ENCODE results near the gene ZNF571.

The ZNF571 gene

GRCh38 chr19:37594304-37594981 is at the start of gene ZNF571, which contains the start of gene ZNF540:
Gene ZNF571, minus strand, starts transcription at chr19:37594792. Its CDS starts 8,116 bp downstream, at chr19:37586676.
Gene ZNF540, plus strand, starts transcription at chr19:37594876. Its CDS starts 3,572 bp downstream, at chr19:37598448.
- peak; percentile 85 for DNase-seq (ENCODE audit: low read depth)

DNA sequence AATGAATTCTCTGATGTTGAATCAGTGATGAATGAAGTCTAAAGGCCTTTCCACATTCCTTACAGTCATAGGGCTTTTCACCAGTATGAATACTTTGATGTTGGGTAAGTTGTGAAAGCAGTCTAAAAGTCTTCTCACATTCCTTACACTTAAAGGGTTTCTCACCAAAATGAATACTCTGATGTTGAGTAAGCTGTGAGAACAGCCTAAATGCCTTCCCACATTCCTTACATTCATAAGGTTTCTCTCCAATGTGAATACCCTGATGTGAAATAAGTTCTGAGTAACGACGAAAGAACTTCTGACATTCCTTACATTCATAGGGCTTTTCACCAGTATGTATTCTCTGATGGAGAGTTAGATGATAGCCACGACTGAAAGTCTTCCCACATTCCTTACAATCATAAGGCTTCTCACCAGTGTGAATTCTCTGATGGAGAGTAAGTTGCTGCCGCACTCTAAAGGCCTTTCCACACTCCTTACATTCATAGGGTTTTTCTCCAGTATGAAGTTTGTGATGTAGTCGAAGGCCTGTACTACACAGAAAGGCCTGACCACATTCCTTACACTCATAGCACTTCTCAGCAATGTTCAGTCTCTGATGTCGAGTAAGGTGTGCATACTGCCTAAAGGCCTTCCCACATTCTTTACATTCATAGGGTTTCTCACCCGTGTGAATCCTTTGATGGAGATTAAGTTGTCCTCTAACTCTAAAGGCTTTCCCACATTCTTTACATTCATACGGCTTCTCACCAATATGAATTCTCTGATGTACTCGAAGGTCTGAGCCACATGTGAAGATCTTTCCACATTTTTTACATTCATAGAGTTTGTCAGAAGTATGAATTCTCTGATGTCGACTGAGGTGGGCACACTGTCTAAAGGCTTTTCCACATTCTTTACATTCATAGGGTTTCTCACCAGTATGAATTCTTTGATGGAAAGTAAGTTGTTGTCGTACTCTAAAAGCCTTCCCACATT is 40.8 kb upstream of the ZNF571 start:
- DNase-seq (ENCODE audit: low read depth): no peak

GRCh38 chr19:37594982-37595382 is 390 bp upstream of the ZNF571 start:
- peak; percentile 36 for DNase-seq (ENCODE audit: low read depth)

DNA sequence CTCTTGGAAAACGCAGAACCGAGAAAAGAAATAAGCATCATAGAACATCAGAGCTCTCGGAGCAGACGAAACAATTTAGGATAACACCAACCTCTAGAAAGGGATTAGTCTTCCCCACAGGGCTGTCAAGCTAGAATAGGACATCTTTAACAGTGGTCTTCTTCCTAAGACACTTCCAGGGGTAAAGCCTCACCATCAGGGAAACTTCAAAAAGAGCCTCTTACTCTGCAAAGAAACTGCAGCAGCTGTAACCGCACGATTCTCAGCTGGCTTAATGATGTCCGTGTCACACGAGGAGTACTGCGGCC is 642 bp downstream of the ZNF571 start:
- no peak for DNase-seq (ENCODE audit: low read depth)

- no peak for DNase-seq (ENCODE audit: low read depth)
These were observed 11.3 kb downstream of the ZNF571 start for GRCh38 chr19:37583340-37583739.

DNA sequence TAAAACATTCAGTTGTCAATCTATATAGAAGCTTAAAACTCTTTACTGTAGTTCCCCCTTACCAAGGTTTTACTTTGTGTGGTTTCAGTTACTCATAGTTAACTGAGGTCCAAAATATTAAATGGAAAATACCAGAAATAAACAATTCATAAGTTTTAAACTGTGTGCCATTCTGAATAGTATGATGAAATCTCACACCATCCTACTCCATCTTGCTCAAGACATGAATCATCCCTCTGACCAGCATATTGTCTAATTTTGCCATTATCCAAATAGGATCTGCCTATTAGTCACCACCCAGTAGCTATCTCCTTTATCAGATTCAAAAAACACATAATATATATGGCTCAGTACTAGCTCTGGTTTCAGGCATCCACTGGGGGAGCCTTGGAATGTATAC is 22.4 kb downstream of the ZNF571 start:
- DNase-seq (ENCODE audit: low read depth): no peak

DNA sequence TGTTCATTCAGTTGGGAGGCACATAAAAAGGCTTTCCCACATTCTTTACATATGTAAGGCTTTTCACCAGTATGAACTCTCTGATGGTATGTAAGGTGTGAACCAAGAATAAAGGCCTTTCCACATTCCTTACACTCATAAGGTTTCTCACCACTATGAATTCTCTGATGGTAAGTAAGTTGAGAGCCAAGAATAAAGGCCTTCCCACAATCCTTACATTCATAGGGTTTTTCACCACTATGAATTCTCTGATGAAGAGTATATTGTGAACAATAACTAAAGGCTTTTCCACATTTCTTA is 29.3 kb downstream of the ZNF571 start:
- no peak for DNase-seq (ENCODE audit: low read depth)

DNA sequence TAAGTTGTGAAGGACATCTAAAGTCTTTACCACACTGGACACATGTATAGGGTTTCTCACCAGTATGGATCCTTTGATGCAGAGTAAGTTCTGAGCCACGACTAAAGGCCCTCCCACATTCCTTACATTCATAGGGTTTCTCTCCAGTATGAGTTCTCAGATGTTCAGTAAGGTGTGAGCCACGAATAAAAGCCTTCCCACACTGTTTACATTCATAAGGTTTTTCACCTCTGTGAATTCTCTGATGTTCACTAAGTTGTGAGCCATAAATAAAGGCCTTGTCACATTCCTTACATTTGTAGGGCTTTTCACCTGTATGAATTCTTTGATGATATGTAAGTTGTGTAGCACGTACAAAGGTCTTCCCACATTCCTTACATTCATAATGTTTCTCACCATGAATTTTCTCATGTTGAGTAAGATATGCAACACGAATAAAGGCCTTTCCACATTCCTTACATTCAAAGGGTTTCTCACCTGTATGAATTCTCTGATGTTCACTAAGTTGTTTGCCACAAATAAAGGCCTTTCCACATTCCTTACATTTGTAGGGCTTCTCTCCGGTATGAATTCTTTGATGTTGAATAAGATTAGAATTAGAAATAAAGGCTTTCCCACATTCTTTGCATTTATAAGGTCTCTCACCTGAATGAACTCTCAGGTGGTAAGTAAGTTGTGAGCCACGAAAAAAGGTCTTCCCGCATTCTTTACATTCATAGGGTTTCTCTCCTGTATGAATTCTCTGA is 29.8 kb downstream of the ZNF571 start:
- no peak for DNase-seq (ENCODE audit: low read depth)

DNA sequence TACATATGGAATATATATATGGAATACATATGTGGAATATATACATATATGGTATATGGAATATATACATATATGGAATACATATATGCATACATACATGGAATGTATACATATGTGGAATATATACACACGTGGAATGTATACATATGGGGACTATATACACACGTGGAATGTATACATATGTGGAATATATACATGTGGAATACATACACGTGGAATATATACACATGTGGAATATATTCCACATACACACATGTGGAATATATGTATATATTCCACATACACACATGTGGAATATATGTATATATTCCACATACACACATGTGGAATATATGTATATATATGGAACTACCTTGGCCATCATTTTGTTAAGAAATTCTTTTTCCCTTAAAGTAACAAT is 31.1 kb downstream of the ZNF571 start:
- DNase-seq (ENCODE audit: low read depth): no peak

DNA sequence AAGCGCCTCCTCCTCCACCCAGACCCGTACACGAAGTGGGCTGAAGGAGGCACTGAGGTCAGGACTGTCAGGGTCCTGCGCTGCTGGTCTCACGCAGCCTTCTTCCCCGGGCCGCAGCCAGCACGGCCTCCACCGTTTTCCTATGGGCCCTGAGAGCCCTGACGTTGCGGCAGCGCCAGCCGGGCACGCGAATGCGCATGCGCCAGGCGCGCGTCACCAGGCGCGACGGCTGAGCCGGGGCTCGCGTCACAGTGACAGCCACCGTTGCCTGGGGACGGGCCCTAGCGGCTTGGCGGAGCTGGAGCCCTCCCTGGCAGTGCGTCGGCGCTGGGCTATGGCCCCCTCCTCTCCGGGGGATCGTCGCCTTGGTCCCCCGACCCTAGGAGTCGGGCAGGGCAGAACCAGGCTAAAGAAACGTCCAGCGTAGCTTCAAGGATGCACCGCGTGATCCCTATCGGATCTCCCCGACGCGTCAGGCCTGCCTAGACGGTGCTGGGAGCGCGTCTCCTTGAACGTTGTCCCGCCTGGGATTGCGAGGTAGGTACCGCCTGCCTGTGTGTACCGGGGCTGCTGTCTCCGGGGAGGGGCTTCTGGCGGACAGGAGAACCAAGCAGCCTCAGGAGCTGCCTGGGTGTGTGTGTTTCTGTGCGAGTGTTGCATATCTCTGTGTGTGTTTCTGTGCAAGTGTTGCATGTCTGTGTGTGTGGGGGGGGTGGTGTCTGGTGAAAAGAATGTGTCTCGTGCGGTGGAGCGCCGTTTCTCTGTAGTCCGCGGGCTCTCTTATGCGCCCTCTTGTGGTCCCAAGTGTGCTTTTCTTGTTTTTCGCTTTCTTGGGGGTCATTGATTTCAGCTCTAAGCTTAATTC is 43.2 kb downstream of the ZNF571 start:
- DNase-seq (ENCODE audit: low read depth): no peak

GRCh38 chr19:37537391-37537947 is 57.1 kb downstream of the ZNF571 start:
- DNase-seq (ENCODE audit: low read depth): no peak

- no peak for DNase-seq (ENCODE audit: low read depth)
These were observed 74.7 kb downstream of the ZNF571 start for GRCh38 chr19:37519890-37520289.

All from activated gamma-delta T cell treated with anti-CD3 and anti-CD28 coated beads, Interleukin-2, amount 50 U/mL, for 16 hours (primary cell).